HepG2 (cell line): ENCODE data around the gene EBF4. TPM values are rescaled to one million over a fixed set of nuclear protein-coding genes. Genes with fewer than 3 reads are reported as not detected.

Experiments
- ELF3 ChIP-seq: IDR thresholded peaks from 2 replicates; pipeline ENCODE4 v1.6.1; 2016; ENCODE audit warnings: missing genetic modification reagents, missing compliant biosample characterization
- HIVEP1 ChIP-seq: sonication (generic); formaldehyde crosslinking; IDR thresholded peaks from 2 replicates; pipeline ENCODE4 v1.4.0; 2020; ENCODE audit warnings: mild to moderate bottlenecking, missing genetic modification reagents
- IRF1 ChIP-seq: sonication (generic); formaldehyde crosslinking; IDR thresholded peaks from 2 replicates; pipeline ENCODE4 v1.4.0; 2020; ENCODE audit warnings: low read depth, mild to moderate bottlenecking, missing genetic modification reagents
- KIAA2018 ChIP-seq: sonication (generic); formaldehyde crosslinking; IDR thresholded peaks from 2 replicates; pipeline ENCODE4 v1.5.0; 2020; ENCODE audit warnings: mild to moderate bottlenecking, missing genetic modification reagents, borderline replicate concordance
- NR2F2 ChIP-seq: IDR thresholded peaks from 2 replicates; pipeline ENCODE4 v1.6.1; 2012; ENCODE audit warnings: low read depth, inconsistent platforms, borderline replicate concordance
- NR2F6 ChIP-seq, 2 experiments: IDR thresholded peaks; 2 replicates each; pipeline ENCODE4 v1.6.1; 2016; ENCODE audit warnings: antibody characterized with exemption in 1 of 2, mild to moderate bottlenecking in 1 of 2
- SP2 ChIP-seq: sonication (generic); formaldehyde crosslinking; IDR thresholded peaks from 2 replicates; pipeline ENCODE4 v1.5.1; 2020; ENCODE audit warnings: mild to moderate bottlenecking, missing genetic modification reagents
- SRY ChIP-seq: sonication (generic); formaldehyde crosslinking; IDR thresholded peaks from 2 replicates; pipeline ENCODE4 v1.8.0; 2022; ENCODE audit warnings: mild to moderate bottlenecking, missing genetic modification reagents
- ZBTB26 ChIP-seq: IDR thresholded peaks from 2 replicates; pipeline ENCODE4 v1.6.1; 2016; ENCODE audit warnings: missing compliant biosample characterization, missing genetic modification reagents, borderline replicate concordance
- ZNF335 ChIP-seq: sonication (generic); formaldehyde crosslinking; IDR thresholded peaks from 2 replicates; pipeline ENCODE4 v1.4.0; 2020; ENCODE audit warnings: missing genetic modification reagents
- ZNF776 ChIP-seq: sonication (generic); formaldehyde crosslinking; IDR thresholded peaks from 2 replicates; pipeline ENCODE4 v1.4.0; 2020; ENCODE audit warnings: mild to moderate bottlenecking, missing genetic modification reagents
- polyA plus RNA-seq, 8 experiments: library from polyadenylated mRNA; depleted of rRNA in 3 of 8; stranded (reverse) in 7 of 8; unstranded in 1 of 8; fragments of >200 nt; fragmentation: Illumina TruSeq in 4 of 8; extraction: Trizol in 4 of 8; gene quantifications; 2 replicates each; pipeline versions ENCODE4 v1.2.1 to v1.2.3, GENCODE V29; 2011 to 2016; ENCODE audit warnings: low read depth in 4 of 8, missing spikeins in 1 of 8, mixed read lengths in 1 of 8; ENCODE audit not compliant: insufficient read depth in 1 of 8
- total RNA-seq, 5 experiments: library from RNA; depleted of rRNA; stranded (reverse); fragments of >200 nt; fragmentation: Illumina TruSeq; extraction: Trizol; gene quantifications; 2 replicates each; pipeline ENCODE4 v1.2.3, GENCODE V29; 2016; ENCODE audit warnings: low read depth in 1 of 5
- TF ChIP-seq, protein P1 (sequence below): fragments of 450-650 bp; IDR thresholded peaks from 2 replicates; pipeline ENCODE4 v1.6.1; 2017; ENCODE audit warnings: mild to moderate bottlenecking

EBF4 gene
- total and polyA plus RNA-seq, 2 of the 13 experiments (the other 11 are each of a cell fraction or from before 2014, with no cell fraction given), result 0.84 to 2.2 TPM

GRCh38 chr20:2749343-2749950, 56.9 kb downstream of the EBF4 start (continued):
- TF ChIP-seq ZBTB26 (CRISPR knock-in tag) (no peak), HIVEP1 (CRISPR knock-in tag) (0 out of 2 replicates have a peak, but pooled peaks have one; percentile 33), ELF3 (CRISPR knock-in tag) (no peak), IRF1 (CRISPR knock-in tag) (no peak), ZNF776 (peak; percentile 38; the same call in 1 of the 2 replicates), NR2F2 (no peak), ZNF335 (CRISPR knock-in tag) (no peak), NR2F6 (IDR thresholded peaks at IDR 0.05) (no peak), NR2F6 (CRISPR knock-in tag; IDR thresholded peaks at IDR 0.05) (no peak), SP2 (CRISPR knock-in tag) (0 out of 2 replicates have a peak, but pooled peaks have one; percentile 24), SRY (no peak), KIAA2018 (CRISPR knock-in tag) (no peak)
- TF ChIP-seq, protein P1, sequence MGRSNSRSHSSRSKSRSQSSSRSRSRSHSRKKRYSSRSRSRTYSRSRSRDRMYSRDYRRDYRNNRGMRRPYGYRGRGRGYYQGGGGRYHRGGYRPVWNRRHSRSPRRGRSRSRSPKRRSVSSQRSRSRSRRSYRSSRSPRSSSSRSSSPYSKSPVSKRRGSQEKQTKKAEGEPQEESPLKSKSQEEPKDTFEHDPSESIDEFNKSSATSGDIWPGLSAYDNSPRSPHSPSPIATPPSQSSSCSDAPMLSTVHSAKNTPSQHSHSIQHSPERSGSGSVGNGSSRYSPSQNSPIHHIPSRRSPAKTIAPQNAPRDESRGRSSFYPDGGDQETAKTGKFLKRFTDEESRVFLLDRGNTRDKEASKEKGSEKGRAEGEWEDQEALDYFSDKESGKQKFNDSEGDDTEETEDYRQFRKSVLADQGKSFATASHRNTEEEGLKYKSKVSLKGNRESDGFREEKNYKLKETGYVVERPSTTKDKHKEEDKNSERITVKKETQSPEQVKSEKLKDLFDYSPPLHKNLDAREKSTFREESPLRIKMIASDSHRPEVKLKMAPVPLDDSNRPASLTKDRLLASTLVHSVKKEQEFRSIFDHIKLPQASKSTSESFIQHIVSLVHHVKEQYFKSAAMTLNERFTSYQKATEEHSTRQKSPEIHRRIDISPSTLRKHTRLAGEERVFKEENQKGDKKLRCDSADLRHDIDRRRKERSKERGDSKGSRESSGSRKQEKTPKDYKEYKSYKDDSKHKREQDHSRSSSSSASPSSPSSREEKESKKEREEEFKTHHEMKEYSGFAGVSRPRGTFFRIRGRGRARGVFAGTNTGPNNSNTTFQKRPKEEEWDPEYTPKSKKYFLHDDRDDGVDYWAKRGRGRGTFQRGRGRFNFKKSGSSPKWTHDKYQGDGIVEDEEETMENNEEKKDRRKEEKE, result no peak
